ENCODE results near the gene PDCD6IP.

Gene PDCD6IP

DNA sequence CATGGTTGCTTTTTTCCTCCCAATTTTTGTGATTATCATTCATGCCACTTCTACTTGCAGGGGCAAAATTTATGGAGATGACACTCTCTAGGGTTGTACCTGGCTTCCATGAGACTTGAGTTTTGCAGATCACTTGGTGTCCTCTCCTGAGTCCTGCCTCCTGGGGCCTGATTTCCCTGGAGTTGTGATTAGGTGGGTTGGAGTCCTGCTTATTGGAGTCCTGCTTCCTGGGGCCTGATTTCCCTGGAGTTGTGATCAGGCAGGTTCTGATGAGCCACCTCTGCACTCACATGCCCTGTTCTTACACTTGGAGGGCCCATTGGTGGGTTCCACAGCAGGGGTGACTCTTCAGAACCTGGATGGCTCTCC lies 102.0 kb downstream of the PDCD6IP start:
- DNase-seq (ENCODE audit: insufficient read length, low spot score) (no peak), FAIRE-seq (no peak)
- TF ChIP-seq PAX5 (IDR thresholded peaks at IDR 0.05; ENCODE audit: insufficient read depth, low read length, severe bottlenecking) = no peak
- no peak for TF ChIP-seq SPI1 (IDR thresholded peaks at IDR 0.05; ENCODE audit: low read depth, low read length)
- TF ChIP-seq POLR2A (IDR thresholded peaks at IDR 0.05; ENCODE audit: low read depth, low read length) = no peak
- no peak for TF ChIP-seq POU2F2 (IDR thresholded peaks at IDR 0.05; ENCODE audit: low read depth, low read length)
- no peak for TF ChIP-seq TAF1 (IDR thresholded peaks at IDR 0.05; ENCODE audit: low read depth, low read length)
- no peak for TF ChIP-seq POLR2AphosphoS5 (IDR thresholded peaks at IDR 0.05; ENCODE audit: low read depth, low read length)

- FAIRE-seq = no peak
- TF ChIP-seq POU2F2 (IDR thresholded peaks at IDR 0.05; ENCODE audit: low read depth, low read length) = no peak
- TF ChIP-seq TAF1 (IDR thresholded peaks at IDR 0.05; ENCODE audit: low read depth, low read length) = no peak
- TF ChIP-seq SPI1 (IDR thresholded peaks at IDR 0.05; ENCODE audit: low read depth, low read length) = no peak
- TF ChIP-seq POLR2AphosphoS5 (IDR thresholded peaks at IDR 0.05; ENCODE audit: low read depth, low read length) = no peak
- no peak for TF ChIP-seq PAX5 (IDR thresholded peaks at IDR 0.05; ENCODE audit: insufficient read depth, low read length, severe bottlenecking)
- no peak for TF ChIP-seq POLR2A (IDR thresholded peaks at IDR 0.05; ENCODE audit: low read depth, low read length)
- DNase-seq (ENCODE audit: insufficient read length, low spot score) = no peak
These were observed 102.5 kb downstream of the PDCD6IP start for GRCh38 chr3:33900809-33901505.

GRCh38 chr3:33901862-33902563 lies 103.6 kb downstream of the PDCD6IP start:
- no peak for DNase-seq (ENCODE audit: insufficient read length, low spot score)
- TF ChIP-seq POLR2AphosphoS5 (IDR thresholded peaks at IDR 0.05; ENCODE audit: low read depth, low read length) = no peak
- no peak for TF ChIP-seq PAX5 (IDR thresholded peaks at IDR 0.05; ENCODE audit: insufficient read depth, low read length, severe bottlenecking)
- no peak for TF ChIP-seq SPI1 (IDR thresholded peaks at IDR 0.05; ENCODE audit: low read depth, low read length)
- no peak for TF ChIP-seq POLR2A (IDR thresholded peaks at IDR 0.05; ENCODE audit: low read depth, low read length)
- TF ChIP-seq TAF1 (IDR thresholded peaks at IDR 0.05; ENCODE audit: low read depth, low read length) = no peak
- no peak for TF ChIP-seq POU2F2 (IDR thresholded peaks at IDR 0.05; ENCODE audit: low read depth, low read length)
- no peak for FAIRE-seq

DNA sequence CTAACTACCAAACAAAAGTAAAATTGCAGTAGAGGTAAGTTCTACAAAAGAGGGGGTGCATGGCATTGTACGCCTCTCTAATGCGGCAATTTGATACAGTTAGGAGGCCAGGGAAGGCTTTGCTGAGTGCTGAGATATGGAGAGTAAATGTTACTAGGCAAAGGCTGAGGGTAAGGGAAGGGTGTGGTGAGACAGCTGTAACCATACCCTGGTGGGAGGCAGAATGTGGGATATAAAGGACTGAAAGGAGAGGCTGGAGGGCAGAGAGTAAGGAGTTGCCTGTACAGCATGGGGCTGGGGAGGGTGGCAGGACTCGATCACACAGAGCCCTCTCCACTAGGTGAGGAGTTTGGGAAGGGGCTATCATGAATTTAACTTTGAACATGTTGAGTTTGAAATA lies 106.3 kb downstream of the PDCD6IP start:
- DNase-seq (ENCODE audit: insufficient read length, low spot score) (no peak), FAIRE-seq (no peak)
- TF ChIP-seq POLR2A (IDR thresholded peaks at IDR 0.05; ENCODE audit: low read depth, low read length) = no peak
- TF ChIP-seq SPI1 (IDR thresholded peaks at IDR 0.05; ENCODE audit: low read depth, low read length) = no peak
- no peak for TF ChIP-seq POU2F2 (IDR thresholded peaks at IDR 0.05; ENCODE audit: low read depth, low read length)
- no peak for TF ChIP-seq PAX5 (IDR thresholded peaks at IDR 0.05; ENCODE audit: insufficient read depth, low read length, severe bottlenecking)
- no peak for TF ChIP-seq POLR2AphosphoS5 (IDR thresholded peaks at IDR 0.05; ENCODE audit: low read depth, low read length)
- TF ChIP-seq TAF1 (IDR thresholded peaks at IDR 0.05; ENCODE audit: low read depth, low read length) = no peak

GRCh38 chr3:33908250-33908851 lies 109.9 kb downstream of the PDCD6IP start:
- DNase-seq (ENCODE audit: insufficient read length, low spot score) (no peak), FAIRE-seq (no peak)
- TF ChIP-seq POU2F2 (IDR thresholded peaks at IDR 0.05; ENCODE audit: low read depth, low read length) (no peak), POLR2AphosphoS5 (IDR thresholded peaks at IDR 0.05; ENCODE audit: low read depth, low read length) (no peak), TAF1 (IDR thresholded peaks at IDR 0.05; ENCODE audit: low read depth, low read length) (no peak), PAX5 (IDR thresholded peaks at IDR 0.05; ENCODE audit: insufficient read depth, low read length, severe bottlenecking) (no peak), POLR2A (IDR thresholded peaks at IDR 0.05; ENCODE audit: low read depth, low read length) (no peak), SPI1 (IDR thresholded peaks at IDR 0.05; ENCODE audit: low read depth, low read length) (no peak)

GRCh38 chr3:33909547-33909946 lies 111.1 kb downstream of the PDCD6IP start:
- TF ChIP-seq SPI1 (IDR thresholded peaks at IDR 0.05; ENCODE audit: low read depth, low read length) (no peak), POLR2AphosphoS5 (IDR thresholded peaks at IDR 0.05; ENCODE audit: low read depth, low read length) (no peak), POU2F2 (IDR thresholded peaks at IDR 0.05; ENCODE audit: low read depth, low read length) (no peak), PAX5 (IDR thresholded peaks at IDR 0.05; ENCODE audit: insufficient read depth, low read length, severe bottlenecking) (no peak), TAF1 (IDR thresholded peaks at IDR 0.05; ENCODE audit: low read depth, low read length) (no peak), POLR2A (IDR thresholded peaks at IDR 0.05; ENCODE audit: low read depth, low read length) (no peak)
- DNase-seq (ENCODE audit: insufficient read length, low spot score) = no peak
- FAIRE-seq = no peak

DNA sequence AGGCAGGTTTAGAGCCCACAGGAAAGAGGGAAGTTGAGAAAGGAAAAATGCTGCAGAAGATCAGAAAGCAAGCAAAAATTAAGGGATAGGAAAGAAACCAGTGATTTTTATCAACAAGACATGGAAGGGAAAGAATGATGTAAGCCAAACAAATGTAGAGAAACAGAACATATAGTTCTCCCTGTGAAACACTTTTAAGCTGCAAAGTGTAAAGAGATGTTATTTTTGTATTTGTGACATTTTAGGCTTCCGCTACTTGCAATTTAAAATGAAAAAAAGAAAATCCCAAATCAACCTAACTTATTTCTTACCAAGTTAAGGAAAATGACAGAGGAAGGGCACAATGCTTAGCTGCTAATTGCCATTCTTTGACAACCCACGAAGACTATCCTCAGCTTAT lies 111.6 kb downstream of the PDCD6IP start:
- FAIRE-seq = no peak
- TF ChIP-seq POLR2A (IDR thresholded peaks at IDR 0.05; ENCODE audit: low read depth, low read length) = no peak
- TF ChIP-seq TAF1 (IDR thresholded peaks at IDR 0.05; ENCODE audit: low read depth, low read length) = no peak
- no peak for TF ChIP-seq POLR2AphosphoS5 (IDR thresholded peaks at IDR 0.05; ENCODE audit: low read depth, low read length)
- TF ChIP-seq PAX5 (IDR thresholded peaks at IDR 0.05; ENCODE audit: insufficient read depth, low read length, severe bottlenecking) = no peak
- no peak for TF ChIP-seq POU2F2 (IDR thresholded peaks at IDR 0.05; ENCODE audit: low read depth, low read length)
- no peak for TF ChIP-seq SPI1 (IDR thresholded peaks at IDR 0.05; ENCODE audit: low read depth, low read length)
- no peak for DNase-seq (ENCODE audit: insufficient read length, low spot score)

- no peak for TF ChIP-seq POU2F2 (IDR thresholded peaks at IDR 0.05; ENCODE audit: low read depth, low read length)
- TF ChIP-seq SPI1 (IDR thresholded peaks at IDR 0.05; ENCODE audit: low read depth, low read length) = no peak
- TF ChIP-seq POLR2AphosphoS5 (IDR thresholded peaks at IDR 0.05; ENCODE audit: low read depth, low read length) = no peak
- DNase-seq (ENCODE audit: insufficient read length, low spot score) (no peak), FAIRE-seq (peak; percentile 20)
These were observed 113.3 kb downstream of the PDCD6IP start for GRCh38 chr3:33911525-33912322.

DNA sequence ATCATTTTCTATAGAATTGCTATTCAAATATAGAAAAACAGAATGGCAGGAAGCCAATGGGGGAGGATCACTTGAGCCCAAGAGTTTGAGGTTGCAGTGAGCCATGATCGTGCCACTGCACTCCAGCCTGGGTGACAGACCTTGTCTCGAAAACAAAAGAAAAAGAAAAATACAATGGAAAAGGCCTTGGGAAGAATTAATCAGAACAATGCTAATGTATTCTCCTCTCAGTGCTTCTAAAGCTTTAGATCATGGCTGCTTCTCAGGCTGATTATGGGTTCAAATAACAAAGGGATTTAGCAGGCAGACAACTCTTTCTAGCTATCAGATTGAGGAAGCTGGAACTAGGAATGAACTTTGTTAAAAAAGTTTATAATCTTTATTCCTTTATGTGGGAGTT lies 115.8 kb downstream of the PDCD6IP start:
- FAIRE-seq (no peak), DNase-seq (ENCODE audit: insufficient read length, low spot score) (no peak)
- TF ChIP-seq POU2F2 (IDR thresholded peaks at IDR 0.05; ENCODE audit: low read depth, low read length) (no peak), POLR2A (IDR thresholded peaks at IDR 0.05; ENCODE audit: low read depth, low read length) (no peak), TAF1 (IDR thresholded peaks at IDR 0.05; ENCODE audit: low read depth, low read length) (no peak), POLR2AphosphoS5 (IDR thresholded peaks at IDR 0.05; ENCODE audit: low read depth, low read length) (no peak), PAX5 (IDR thresholded peaks at IDR 0.05; ENCODE audit: insufficient read depth, low read length, severe bottlenecking) (no peak), SPI1 (IDR thresholded peaks at IDR 0.05; ENCODE audit: low read depth, low read length) (no peak)
